Cortex of kidney (tissue), 1 donor: Measurements from ENCODE around the gene STXBP1.

ENCODE experiments used
- DNase-seq: peaks from one replicate; lab custom pipeline; 2025; lab: John Stamatoyannopoulos, UW

The STXBP1 gene

DNA sequence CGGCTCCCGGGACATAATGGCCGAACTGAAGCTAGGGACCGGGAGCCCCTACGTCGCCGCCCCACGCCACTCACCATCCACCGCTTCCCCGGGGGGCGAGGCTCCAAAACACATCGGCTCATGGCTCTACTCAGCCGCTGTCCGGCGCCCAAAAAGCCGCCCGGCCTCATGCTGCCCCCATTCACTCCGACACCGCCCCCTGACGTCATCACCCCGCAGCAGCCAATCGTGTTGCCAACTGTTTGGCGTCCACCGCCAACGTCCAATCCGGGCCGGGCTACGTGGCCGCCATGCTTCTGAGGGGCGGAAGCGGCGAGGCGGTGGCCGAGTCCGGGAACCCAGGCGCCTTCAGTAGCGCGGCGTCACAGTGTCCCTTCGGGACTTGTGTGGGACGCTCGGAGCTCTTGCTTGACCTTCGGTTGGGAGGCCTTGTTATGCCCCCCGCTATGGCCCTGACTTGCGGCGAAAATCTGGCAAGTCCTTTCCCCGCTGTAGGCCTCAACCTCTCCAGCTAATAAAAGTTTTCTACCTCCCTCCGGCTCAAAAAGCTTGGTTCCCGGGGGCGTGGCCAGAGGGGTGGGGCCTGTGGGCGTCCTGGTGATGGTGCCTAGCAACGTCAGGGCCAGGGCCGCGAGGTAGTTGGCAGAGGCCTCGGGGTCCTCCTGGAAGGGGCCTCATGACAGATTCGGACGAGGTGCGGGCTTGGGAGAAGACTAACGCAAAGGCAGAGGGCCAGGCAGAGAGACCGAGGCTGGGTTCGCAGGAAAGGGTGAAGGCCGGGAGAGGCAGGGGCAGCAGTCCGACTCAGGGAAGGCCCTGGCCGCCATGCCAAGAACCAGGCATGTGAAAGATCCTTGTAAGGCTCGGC, 103.6 kb downstream of the STXBP1 start, which contains the start of the genes PTRH1 and TTC16:
Gene PTRH1 (minus strand): TSS at position 194 of the 868 bp plus-strand sequence. CDS start 24 bp downstream, at position 170.
Gene TTC16 (plus strand): TSS at position 610 of the 868 bp plus-strand sequence. CDS start 67 bp downstream, at position 677.
- DNase-seq: peak; percentile 30

DNA sequence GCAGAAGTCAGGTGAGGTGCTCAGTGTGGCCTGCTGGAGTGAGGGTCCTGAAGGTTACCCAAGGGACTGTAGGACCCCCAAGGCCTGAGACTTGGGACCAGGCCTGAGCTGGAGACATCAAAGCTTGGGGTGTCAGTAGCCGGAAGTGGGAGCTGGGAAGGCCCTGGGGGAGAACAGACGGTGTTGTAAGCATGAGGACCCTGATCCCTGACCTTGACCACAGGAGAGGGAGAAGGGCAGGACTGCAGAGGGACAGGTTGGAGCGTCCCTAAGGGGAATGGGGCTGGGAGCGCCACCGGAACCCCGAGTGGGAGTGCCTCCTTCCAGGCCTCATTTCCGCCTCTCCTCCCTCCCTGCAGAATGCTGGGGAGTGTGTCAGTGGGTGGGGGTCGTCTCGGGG, 104.3 kb downstream of the STXBP1 start:
- DNase-seq: no peak

DNA sequence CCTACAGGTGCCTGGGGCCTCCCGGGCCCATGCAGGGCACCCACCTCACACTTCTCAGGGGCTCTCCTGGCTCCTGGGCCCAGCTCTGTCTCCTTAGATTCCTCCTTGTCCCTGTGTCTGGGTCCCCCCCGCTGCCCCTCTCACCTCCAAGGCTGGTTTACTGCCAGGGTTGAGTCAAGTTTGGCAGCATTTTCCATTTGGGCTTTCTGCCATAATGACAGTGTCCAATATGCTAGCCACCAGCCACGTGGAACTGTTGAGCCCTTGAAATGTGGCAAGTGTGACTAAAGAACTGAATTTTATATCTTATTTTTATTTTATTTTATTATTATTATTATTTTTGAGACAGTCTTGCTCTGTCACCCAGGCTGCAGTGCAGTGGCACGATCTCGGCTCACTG, 105.7 kb downstream of the STXBP1 start:
- DNase-seq: no peak

DNA sequence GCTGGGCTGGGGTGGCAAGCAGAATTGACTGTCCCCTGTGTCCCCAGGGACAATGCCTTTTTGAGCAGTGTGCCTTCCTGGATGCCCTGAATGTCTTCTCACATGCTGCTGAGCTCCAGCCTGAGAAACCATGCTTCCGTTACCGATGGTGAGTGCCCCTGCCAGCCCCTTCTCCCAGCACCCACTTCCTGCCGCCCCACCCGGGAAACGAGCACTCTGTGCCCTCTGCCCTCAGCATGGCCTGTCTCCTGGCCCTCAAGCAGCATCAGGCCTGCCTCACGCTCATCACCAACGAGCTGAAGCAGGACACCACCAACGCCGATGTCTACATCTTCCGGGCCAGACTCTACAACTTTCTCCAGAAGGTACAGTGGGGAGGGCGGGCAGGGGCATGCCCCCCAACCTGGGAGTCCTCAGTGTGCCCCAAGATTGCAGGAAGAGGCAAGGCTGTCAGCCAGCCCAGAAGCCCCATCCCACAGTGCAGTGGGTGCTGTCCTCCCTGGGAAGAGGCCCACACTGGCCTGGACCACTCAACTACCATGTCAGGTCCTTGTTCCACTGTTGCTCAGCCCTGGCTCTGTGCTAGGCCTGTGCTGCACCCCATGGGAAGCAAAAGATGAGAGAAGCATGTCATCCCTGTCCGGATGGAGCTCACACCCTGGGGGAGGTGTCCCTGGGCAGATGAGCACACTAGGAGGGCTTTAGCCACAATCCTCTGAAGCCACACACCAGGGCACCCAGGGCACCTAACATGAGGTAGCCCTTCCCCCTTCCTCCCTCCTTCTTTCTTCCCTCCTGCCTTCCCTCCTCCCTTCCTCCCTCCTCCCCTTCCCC, 108.2 kb downstream of the STXBP1 start:
- no peak for DNase-seq

DNA sequence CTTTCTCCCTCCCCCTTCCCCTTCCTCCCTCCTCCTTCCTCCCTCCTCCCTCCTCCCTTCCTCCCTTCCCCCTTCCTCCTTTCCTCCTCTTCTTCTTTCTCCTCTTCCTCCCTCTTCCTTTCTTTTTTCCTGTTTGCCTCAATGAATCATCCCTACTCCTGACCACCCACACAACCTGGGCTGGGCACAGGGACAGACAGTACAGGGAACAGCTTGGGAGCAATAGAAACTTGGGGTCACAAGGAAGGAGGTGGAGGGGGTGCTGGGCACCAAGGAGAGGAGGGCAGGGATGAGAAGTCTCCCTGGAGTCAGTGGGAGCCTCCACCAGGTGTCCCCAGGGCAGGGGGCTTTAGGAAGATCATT, 108.8 kb downstream of the STXBP1 start:
- DNase-seq: no peak

DNA sequence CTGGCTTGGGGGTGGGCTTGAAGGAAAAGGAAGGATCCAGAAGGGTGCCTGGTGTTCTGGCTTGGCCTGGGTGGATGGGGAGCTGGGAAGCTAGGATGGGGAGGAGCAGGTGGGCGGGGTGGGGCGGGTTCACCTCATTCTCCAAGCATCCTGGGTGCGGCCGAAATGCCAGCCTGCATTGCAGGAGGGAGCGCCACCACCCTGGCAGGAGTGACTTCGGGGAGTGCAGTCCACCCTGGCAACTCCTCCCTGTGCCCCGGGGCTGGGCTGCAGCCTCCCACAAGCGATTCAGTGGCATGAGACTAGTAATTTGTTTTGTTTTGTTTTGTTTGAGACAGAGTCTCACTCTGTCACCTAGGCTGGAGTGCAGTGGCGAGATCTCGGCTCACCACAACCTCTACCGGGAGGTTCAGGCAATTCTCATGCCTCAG, 109.3 kb downstream of the STXBP1 start:
- no peak for DNase-seq

DNA sequence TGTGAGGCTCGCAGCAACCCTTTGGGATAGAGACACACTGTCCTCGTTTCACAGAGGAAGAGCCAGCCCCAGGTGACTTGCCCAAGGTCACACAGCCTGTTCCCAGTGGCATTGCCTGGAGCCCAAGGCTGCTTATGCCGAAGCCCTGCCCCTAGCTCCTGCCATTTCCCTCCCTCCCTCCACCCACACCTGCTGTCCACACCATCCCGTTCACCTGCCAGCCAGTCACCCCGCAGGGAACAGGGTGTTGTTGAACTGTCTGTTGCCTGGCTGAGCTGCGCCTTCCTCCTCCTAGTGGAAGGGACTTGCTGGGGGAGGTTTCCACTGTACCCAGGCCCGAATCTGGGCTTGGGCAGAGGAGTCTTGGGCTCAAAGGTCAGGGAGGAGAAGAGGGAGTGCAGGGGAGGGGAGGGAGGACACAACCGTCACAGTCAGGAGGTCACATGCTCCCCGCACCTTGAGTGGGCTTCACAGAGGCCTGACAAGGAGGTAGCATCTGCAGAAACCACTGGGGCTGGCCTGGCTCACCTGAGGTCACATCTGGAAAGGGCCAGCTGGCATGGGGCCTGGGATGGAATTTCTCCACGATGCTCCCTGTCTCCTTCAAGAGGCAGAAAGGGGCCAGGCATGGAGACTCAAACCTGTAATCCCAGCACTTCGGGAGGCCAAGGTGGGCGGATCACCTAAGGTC, 110.1 kb downstream of the STXBP1 start:
- no peak for DNase-seq

DNA sequence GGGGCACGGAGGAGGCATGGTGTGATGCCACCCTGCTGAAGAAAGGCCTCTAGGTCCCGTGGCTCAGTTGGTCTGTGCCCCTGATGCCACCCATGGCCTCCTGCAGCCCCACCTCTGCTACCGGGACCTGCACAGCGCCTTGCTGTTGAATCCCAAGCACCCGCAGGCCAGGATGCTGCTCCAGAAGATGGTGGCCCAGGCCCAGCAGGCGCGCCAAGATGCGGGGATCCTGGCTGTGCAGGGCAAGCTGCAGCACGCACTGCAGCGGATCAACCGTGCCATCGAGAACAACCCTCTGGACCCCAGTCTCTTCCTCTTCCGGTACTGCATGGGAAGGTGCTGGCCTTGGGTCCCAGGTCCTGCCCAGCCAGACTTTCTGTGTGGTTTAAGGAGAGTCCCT, 110.9 kb downstream of the STXBP1 start:
- no peak for DNase-seq

DNA sequence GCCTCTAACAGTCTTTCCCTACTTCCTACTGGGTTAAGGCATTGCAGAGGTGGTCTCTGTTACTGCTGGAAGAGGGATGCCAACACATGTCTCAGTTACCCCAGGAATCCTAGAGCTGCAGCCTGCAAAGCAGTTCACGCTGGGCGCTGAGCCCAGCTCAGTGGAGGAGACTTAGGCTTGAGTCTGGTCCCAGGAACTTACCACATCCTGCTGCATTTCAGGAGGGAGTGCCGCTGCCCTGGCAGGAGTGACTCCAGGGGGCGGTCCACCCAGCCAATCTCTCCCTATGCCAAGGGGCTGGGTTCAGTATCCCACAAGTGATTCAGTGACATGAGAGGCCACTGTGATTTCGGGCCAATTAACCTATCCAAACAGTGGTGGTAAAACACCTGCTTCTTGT, 111.4 kb downstream of the STXBP1 start:
- no peak for DNase-seq

DNA sequence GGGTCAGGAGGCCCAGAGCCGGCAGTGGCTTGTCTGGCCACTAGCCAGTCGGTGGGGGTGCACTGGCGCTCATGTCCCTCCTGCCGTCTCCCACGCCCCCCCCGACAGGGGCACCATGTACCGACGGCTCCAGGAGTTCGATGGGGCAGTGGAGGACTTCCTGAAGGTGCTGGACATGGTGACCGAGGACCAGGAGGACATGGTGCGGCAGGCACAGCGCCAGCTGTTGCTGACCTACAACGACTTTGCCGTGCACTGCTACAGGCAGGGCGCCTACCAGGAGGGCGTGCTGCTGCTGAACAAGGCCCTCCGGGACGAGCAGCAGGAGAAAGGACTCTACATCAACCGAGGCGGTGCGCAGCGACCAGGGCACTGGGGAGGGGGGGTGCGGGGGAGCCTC, 111.9 kb downstream of the STXBP1 start:
- DNase-seq: no peak

DNA sequence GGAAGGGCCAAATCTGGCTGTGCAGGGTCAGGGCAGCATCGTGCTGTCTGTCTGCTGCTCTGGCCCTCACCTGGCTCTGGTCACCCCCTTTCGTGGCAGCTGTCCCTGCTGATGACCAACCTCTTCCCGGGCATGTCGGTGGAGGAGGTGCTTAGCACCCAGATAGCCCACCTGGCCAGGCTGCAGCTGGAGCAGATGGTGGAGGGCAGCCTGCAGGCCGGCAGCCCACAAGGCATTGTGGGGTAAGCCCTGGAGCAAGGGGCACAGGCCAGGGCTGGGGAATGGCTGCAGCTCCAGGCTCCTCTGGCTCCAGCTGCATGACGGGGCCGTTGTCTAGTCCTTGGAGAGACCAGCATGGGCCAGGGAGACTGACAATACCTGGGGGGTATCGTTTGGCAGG, 114.8 kb downstream of the STXBP1 start:
- DNase-seq: no peak

DNA sequence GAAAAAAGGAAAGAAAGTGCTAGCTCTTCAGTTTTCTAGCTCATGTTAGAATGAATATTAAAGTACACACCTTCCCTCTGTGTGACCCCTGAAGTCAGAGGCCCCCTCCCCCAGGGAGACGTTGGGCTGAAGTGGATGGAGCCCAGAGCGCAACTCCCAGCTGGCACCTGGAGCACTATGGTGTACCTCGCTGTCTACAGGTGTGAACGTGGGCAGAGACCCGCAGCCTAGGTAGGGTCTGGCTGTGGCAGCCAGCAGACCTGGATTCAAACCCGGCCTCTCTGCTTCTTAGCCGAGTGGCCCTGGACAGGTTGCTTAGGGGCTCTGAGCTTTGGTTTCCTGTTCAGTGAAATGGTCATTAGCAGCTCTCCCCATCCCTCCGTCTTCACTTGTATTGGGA, 116.7 kb downstream of the STXBP1 start:
- no peak for DNase-seq

DNA sequence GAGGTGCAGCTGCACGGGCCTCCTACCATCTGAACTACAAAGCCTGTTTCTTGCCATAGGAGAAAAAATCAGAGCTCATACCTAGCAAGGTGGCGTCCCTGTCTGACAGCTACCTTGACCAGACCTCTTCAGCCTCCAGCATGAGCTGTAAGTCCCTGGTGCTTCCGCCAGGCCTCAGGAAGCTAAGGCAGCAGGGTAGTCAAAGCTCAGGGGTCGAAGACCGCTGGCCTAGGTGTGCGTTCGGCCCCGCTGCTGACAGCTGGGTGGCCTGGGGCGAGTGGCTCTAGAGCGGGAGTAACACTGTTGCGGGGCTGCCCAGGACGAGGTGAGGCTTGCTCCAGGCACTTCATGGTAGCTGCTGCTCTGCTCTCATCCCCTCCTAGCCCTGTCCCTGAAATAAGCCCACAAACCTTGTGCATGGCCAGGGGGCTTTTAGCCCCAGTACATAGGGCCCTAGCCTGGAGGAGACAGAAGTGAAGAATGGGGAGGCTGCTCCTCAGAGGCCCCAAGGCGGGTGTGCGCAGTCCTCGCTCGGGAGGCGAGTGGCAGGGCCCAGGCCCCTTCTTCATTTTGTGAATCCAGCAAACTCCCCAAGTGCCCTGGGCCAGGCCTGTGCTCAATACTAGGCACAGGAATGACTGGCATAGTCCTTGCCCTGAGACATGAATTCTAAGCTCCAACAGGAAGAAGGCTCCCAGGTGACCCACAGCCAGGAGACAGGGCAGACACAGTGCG, 117.6 kb downstream of the STXBP1 start:
- no peak for DNase-seq

DNA sequence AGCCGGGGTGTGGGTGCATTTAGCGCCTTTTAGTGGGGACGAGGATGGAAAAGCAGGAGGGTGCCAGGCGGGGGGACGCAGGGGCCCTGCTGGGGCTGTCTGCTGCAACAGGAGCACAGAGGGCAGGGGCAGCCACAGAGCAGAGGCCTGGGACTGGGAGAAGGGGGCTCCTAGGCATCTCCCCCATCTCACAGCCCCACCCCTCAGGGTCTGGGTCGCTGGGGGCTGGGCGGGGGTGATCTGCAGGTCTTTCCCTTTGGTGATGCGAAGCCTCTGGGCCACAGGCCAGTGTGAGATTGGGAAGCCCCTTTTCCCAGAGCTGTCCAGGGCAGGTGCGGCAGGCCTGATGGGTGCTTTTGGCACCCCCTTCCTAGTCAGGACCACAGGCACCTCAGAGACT, 118.2 kb downstream of the STXBP1 start:
- no peak for DNase-seq

DNA sequence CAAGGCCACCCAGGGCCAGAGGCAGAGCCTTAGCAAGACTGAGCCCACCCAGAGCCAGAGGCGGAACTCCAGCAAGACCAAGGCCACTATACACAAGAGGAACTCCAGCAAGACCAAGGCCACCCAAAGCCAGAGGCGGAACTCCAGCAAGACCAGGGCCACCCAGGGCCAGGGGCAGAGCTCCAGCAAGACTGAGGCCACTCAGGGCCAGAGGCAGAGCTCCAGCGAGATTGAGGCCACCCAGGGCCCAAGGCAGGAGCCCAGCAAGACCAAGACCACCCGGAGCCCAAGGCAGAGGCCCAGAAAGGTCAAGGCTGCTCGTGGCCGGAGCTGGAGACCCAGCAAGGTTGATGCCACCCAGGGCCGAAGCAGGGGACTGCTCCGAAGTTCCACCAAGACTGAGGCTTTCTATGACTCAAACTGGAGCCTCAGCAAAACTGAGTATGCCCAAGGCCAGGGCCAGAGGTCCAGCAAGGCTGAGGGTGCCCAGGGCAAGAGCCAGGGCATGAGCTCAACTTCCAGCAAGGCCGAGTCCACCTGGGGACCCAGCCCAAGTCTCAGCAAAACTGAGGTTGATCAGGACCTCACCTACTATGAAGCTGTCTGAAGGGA, 118.8 kb downstream of the STXBP1 start:
- DNase-seq: no peak

DNA sequence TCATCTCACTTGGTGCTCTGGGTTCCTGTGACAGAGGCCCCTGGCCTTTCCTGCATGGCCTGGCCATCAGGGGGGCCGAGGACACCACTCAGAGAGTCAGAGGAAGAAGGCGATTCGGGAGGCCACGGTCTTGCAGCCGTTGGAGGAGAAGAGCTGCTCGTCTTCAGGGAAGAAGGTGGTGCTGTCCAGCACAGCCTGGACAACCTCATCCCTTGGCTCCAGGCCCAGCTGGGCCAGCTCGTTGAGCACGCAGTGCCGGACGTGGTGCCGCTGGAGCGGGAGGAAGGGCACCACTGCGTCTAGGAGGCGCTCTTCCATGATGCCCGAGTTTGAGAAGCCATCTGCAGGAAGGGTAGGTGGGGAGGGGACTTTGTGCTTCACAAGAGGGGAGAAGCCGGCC, 119.9 kb downstream of the STXBP1 start:
- no peak for DNase-seq

DNA sequence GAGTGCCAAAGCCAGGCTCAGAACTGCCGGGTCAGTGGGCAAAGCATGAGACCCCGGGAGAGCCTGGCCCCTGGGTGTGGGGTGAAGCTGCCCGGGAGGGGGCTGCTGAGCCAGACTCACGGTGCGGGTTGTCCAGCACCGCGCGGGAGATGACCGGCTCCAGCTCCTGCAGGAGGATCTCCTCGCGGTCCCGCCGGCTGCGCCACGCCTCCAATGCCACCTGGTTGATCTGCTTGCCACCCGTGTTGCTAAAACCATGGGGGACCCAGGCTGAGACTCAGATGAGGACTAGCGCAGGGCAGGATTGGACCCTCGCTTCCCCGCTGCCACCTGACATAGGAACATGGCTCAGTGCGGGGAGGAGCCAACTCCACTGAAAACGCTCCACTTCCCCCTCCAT, 120.4 kb downstream of the STXBP1 start:
- no peak for DNase-seq

DNA sequence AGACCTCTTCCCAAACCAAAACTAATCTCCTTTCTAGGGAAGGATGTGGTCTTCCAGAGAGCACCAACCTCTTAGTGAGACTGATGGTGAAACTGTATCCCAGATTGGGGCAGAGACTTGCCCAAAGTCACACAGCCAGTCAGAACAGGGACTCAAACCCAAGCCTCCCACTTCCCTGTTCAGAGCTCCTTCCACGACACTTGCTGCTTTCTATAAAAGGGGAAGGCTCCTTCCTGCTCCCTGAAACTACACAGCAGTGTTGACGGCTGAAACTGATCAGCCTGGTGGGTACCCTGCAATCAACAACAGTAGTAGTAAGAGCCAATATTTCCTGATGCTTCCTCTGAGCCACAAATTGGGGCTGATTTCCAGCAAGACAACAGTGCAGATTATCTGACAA, 121.5 kb downstream of the STXBP1 start:
- no peak for DNase-seq

DNA sequence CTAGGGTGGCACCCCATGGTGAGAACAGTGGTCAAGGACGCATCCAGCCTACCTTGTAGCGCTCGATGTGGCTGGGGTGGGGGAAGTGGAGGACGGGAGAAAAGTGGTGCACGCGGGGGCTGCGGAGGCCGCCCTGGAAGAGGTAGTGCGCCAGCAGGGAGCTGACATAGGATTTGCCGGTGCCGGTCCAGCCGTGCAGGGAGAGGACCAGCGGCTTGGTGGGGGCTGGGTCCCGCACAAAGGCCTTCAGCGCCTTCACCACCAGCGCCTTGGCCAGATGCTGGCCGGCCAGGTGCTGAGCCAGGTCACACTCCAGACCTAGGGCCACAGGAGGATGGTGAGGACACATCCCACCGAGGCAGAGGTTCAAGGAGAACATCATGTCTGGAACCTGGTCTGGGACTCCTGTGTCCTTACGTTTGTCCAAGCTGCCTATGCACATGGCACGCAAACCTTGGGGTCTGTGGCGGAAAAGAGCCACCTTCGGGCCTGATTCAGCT, 122.2 kb downstream of the STXBP1 start:
- no peak for DNase-seq

DNA sequence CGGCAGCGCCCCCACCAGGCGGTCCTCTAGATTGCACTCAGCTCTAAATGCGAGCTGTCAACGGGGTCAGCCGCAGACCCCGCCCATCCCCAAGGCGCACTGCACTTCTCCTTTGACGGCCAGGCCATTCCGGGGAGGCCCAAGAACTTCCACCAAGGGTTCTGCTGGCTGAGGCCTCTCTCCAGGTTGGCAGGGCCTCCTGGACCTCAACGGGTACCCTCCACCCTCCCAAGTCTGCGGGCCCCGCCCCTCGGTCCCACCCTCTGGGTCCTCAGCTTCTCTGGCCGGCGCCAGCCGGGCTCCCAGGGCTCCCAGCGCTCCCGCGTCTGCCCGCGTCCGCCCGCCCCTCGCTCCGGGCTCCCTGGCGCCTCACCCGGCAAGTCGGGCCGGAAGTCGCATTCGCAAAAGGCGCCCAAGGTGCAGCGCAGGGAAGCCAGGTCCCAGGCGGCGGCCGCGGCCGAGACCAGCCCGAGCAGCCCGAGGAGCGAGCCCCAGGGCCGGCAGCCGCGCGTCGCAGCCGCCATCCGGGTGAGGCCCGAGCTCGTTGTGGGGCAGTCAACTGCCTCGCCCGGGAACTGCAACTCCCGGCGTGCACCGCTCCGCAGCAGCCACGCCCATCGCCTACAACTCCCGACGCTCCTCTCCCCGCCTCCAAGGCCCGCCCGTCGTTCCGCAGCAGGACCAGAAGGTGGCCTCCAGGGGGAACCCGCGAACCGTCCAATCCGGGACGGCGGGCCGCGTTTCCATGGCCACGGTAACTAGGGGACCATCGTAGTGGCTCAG, 122.9 kb downstream of the STXBP1 start, which contains the start of gene TOR2A:
Gene TOR2A (minus strand): TSS at position 548 of the 783 bp plus-strand sequence. CDS start 24 bp downstream, at position 524.
- DNase-seq: no peak
